Measurements from ENCODE around the gene KRTAP5-7. TPM values are rescaled to one million over a fixed set of nuclear protein-coding genes. Genes with fewer than 3 reads are reported as not detected.

The KRTAP5-7 gene
- polyA plus RNA-seq, 1 of the 3 experiments (the other 2 are of a cell fraction), result 0.07 TPM

- TF ChIP-seq ZBTB33 (IDR thresholded peaks at IDR 0.05; ENCODE audit: borderline replicate concordance, low read depth), result no peak
- no peak for TF ChIP-seq GATA2 (CRISPR knock-in tag; IDR thresholded peaks at IDR 0.05)
These were observed 38.3 kb upstream of the KRTAP5-7 start (continued) for GRCh38 chr11:71488681-71489270.

- Histone ChIP-seq H3K4me3 (ENCODE audit: low read depth in 2 of 2, low read length in 1 of 2) (no peak overlapping the region), H3K27ac (ENCODE audit: low read depth in 2 of 2, low read length in 1 of 2) (no peak overlapping the region; a peak in 1 of 4 replicates), H4K20me1 (ENCODE audit: insufficient read depth) (no peaks in the 10 kb centered on the region), H3K9me2 (no peaks in the 10 kb centered on the region), H3K9ac (no peak overlapping the region), H2AFZ (ENCODE audit: low read depth) (no peak overlapping the region), H3K36me3 (replicated peaks in 1 of 2; ENCODE audit: control insufficient read depth in 1 of 2, insufficient read depth in 2 of 2, low read length in 1 of 2) (peaks cover 4 to 44% of the 10 kb centered on the region in 2 experiments), H3K4me1 (ENCODE audit: control insufficient read depth in 1 of 2, insufficient read depth in 2 of 2, low read depth in 1 of 2, low read length in 1 of 2) (peaks cover 10 to 18% of the 10 kb centered on the region in 2 experiments; a peak in 3 of 4 replicates), H3K4me2 (0 out of 2 replicates have a peak overlapping the region, but pooled peaks have one; percentile 13), H3K27me3 (ENCODE audit: insufficient read depth) (no peaks in the 10 kb centered on the region), H3K9me3 (no peaks in the 10 kb centered on the region), H3F3A (replicated peaks; ENCODE audit: insufficient read depth) (peaks cover 3% of the 10 kb centered on the region), H3K79me2 (ENCODE audit: insufficient read depth) (no peaks in the 10 kb centered on the region)
- WGBS (ENCODE audit: low lambda C conversion rate), result 65% methylated on average over 15 of the region's 15 CpGs
- POLR2A ChIA-PET, result no interaction called here
- DNase-seq, result no peak
- CTCF ChIA-PET, result interaction anchor here (1.5 to 2.5 kb wide), 2 partner anchors 9 to 74 kb away, joined by 8 to 11 read pairs; no protein-coding TSS in a partner anchor
- TF ChIP-seq FOSL2 (IDR thresholded peaks at IDR 0.05; ENCODE audit: borderline replicate concordance, low read depth) (peak; percentile 37; the same call in 1 of the 2 replicates), TCF12 (IDR thresholded peaks at IDR 0.05) (peak; percentile 14; the same call in 1 of the 2 replicates), ELF1 (IDR thresholded peaks at IDR 0.05) (no peak), FOXM1 (IDR thresholded peaks at IDR 0.05; ENCODE audit: low read depth) (no peak)
These were observed 37.6 kb upstream of the KRTAP5-7 start for GRCh38 chr11:71489311-71490043.

- no peaks in the 10 kb centered on the region for H3K79me2 ChIP-seq (ENCODE audit: insufficient read depth)
- DNase-seq, result no peak
- H3K9ac ChIP-seq, result no peak overlapping the region
- H2AFZ ChIP-seq (ENCODE audit: low read depth), result no peak overlapping the region
- ChIA-PET POLR2A (interaction anchor here (0.6 kb wide), 1 partner anchor 16 kb away, joined by 3 read pairs; no protein-coding TSS in a partner anchor), CTCF (no interaction called here)
- no peak overlapping the region for H3K4me3 ChIP-seq (ENCODE audit: low read depth in 2 of 2, low read length in 1 of 2)
- no peaks in the 10 kb centered on the region for H4K20me1 ChIP-seq (ENCODE audit: insufficient read depth)
- H3K9me2 ChIP-seq, result no peaks in the 10 kb centered on the region
- no peaks in the 10 kb centered on the region for H3K27me3 ChIP-seq (ENCODE audit: insufficient read depth)
- H3F3A ChIP-seq (replicated peaks; ENCODE audit: insufficient read depth), result peaks cover 3% of the 10 kb centered on the region
- WGBS (ENCODE audit: low lambda C conversion rate), result 98% methylated on average over 13 of the region's 23 CpGs
- H3K36me3 ChIP-seq (replicated peaks in 1 of 2; ENCODE audit: control insufficient read depth in 1 of 2, insufficient read depth in 2 of 2, low read length in 1 of 2), result peaks cover 7 to 48% of the 10 kb centered on the region in 2 experiments
- no peak overlapping the region for H3K4me2 ChIP-seq
- no peaks in the 10 kb centered on the region for H3K9me3 ChIP-seq
- H3K4me1 ChIP-seq (ENCODE audit: control insufficient read depth in 1 of 2, insufficient read depth in 2 of 2, low read depth in 1 of 2, low read length in 1 of 2), result peaks cover 10 to 18% of the 10 kb centered on the region in 2 experiments; a peak in 3 of 4 replicates
- no peak overlapping the region for H3K27ac ChIP-seq (ENCODE audit: low read depth in 2 of 2, low read length in 1 of 2)
- no peak for TF ChIP-seq MAX (IDR thresholded peaks at IDR 0.05; ENCODE audit: low read depth)
- TF ChIP-seq RAD21 (IDR thresholded peaks at IDR 0.05; ENCODE audit: low read length), result no peak
- no peak for TF ChIP-seq IRF3 (IDR thresholded peaks at IDR 0.05; ENCODE audit: low read depth, low read length)
- no peak for TF ChIP-seq TCF12 (IDR thresholded peaks at IDR 0.05)
- TF ChIP-seq RCOR1 (IDR thresholded peaks at IDR 0.05; ENCODE audit: low read length), result no peak
- no peak for TF ChIP-seq RXRA (IDR thresholded peaks at IDR 0.05; ENCODE audit: borderline replicate concordance, low read depth)
- no peak for TF ChIP-seq FOSL2 (IDR thresholded peaks at IDR 0.05; ENCODE audit: borderline replicate concordance, low read depth)
- no peak for TF ChIP-seq MXI1 (IDR thresholded peaks at IDR 0.05; ENCODE audit: low read depth, low read length)
- TF ChIP-seq PBX3 (IDR thresholded peaks at IDR 0.05), result no peak
- TF ChIP-seq EP300 (IDR thresholded peaks at IDR 0.05; ENCODE audit: borderline replicate concordance in 1 of 2, low read depth in 1 of 2, low read length in 1 of 2), result no peak
- no peak for TF ChIP-seq SIN3A (IDR thresholded peaks at IDR 0.05; ENCODE audit: borderline replicate concordance, low read depth, low read length)
- TF ChIP-seq SMC3 (IDR thresholded peaks at IDR 0.05; ENCODE audit: low read depth, low read length), result no peak
- no peak for TF ChIP-seq TEAD4 (IDR thresholded peaks at IDR 0.05; ENCODE audit: borderline replicate concordance, insufficient read depth)
- no peak for TF ChIP-seq FOXM1 (IDR thresholded peaks at IDR 0.05; ENCODE audit: low read depth)
- no peak for TF ChIP-seq EZH2phosphoT487 (IDR thresholded peaks at IDR 0.05; ENCODE audit: borderline replicate concordance, low read depth)
- no peak for TF ChIP-seq JUND (IDR thresholded peaks at IDR 0.05)
These were observed 36.9 kb upstream of the KRTAP5-7 start for GRCh38 chr11:71490044-71490730.

All from SK-N-SH (cell line).